ENCODE results near the gene BARHL2. TPM values are rescaled to one million over a fixed set of nuclear protein-coding genes. Genes with fewer than 3 reads are reported as not detected.

The BARHL2 gene
- not detected for total RNA-seq

GRCh38 chr1:90716552-90717355 is at the start of gene BARHL2:
Gene BARHL2 (minus strand): TSS chr1:90717302. CDS start chr1:90717195, 107 bp downstream.
- Histone ChIP-seq H3K9me3 (peaks cover 0 to 4% (median 0%) of the 10 kb centered on the region in 3 donors), H3K4me1 (peaks cover 6 to 51% (median 20%) of the 10 kb centered on the region in 3 donors), H3K4me3 (peak within 1 kb of the TSS in 3 of 4 donors; percentile 20 to 56 (median 43)), H3K36me3 (no peaks in the 10 kb centered on the region), H3K27ac (no peak within 1 kb of the TSS), H3K27me3 (peaks cover 16 to 100% (median 73%) of the 10 kb centered on the region in 4 donors)
- DNase-seq: no peak
- intact Hi-C loops (cut with DNase I): no loop called here
- TF ChIP-seq POLR2A (IDR thresholded peaks at IDR 0.05) (no peak), CTCF (IDR thresholded peaks at IDR 0.05) (no peak)
- WGBS, 2 donors: 8 to 13% methylated on average over 17 to 28 of the region's 58 CpGs

GRCh38 chr1:90763930-90764329 is 46.8 kb upstream of the BARHL2 start:
- peaks cover 0 to 22% (median 0%) of the 10 kb centered on the region in 4 donors for H3K27me3 ChIP-seq
- H3K36me3 ChIP-seq: no peaks in the 10 kb centered on the region
- TF ChIP-seq CTCF (IDR thresholded peaks at IDR 0.05) (no peak), POLR2A (IDR thresholded peaks at IDR 0.05) (no peak)
- intact Hi-C loops (cut with DNase I): no loop called here
- 77 to 81% methylated on average over 6 of the region's 6 CpGs for WGBS, 2 donors
- H3K4me1 ChIP-seq: no peaks in the 10 kb centered on the region
- DNase-seq: no peak
- H3K4me3 ChIP-seq: no peak overlapping the region
- H3K27ac ChIP-seq: no peak overlapping the region
- no peaks in the 10 kb centered on the region for H3K9me3 ChIP-seq

GRCh38 chr1:90763506-90763905 is 46.4 kb upstream of the BARHL2 start:
- peaks cover 0 to 27% (median 0%) of the 10 kb centered on the region in 4 donors for H3K27me3 ChIP-seq
- intact Hi-C loops (cut with DNase I): no loop called here
- DNase-seq: no peak
- no peak overlapping the region for H3K4me3 ChIP-seq
- 65 to 70% methylated on average over 3 of the region's 3 CpGs for WGBS, 2 donors
- no peaks in the 10 kb centered on the region for H3K4me1 ChIP-seq
- H3K36me3 ChIP-seq: no peaks in the 10 kb centered on the region
- H3K27ac ChIP-seq: no peak overlapping the region
- TF ChIP-seq POLR2A (IDR thresholded peaks at IDR 0.05): no peak
- no peak for TF ChIP-seq CTCF (IDR thresholded peaks at IDR 0.05)
- H3K9me3 ChIP-seq: no peaks in the 10 kb centered on the region

- no peaks in the 10 kb centered on the region for H3K9me3 ChIP-seq
- TF ChIP-seq POLR2A (IDR thresholded peaks at IDR 0.05) (no peak), CTCF (IDR thresholded peaks at IDR 0.05) (no peak)
- DNase-seq: no peak
- H3K27ac ChIP-seq: no peak overlapping the region
- H3K4me3 ChIP-seq: no peak overlapping the region
- intact Hi-C loops (cut with DNase I): no loop called here
- no peaks in the 10 kb centered on the region for H3K36me3 ChIP-seq
- H3K27me3 ChIP-seq: peaks cover 0 to 27% (median 0%) of the 10 kb centered on the region in 4 donors
- no peaks in the 10 kb centered on the region for H3K4me1 ChIP-seq
- 31 to 38% methylated on average over 11 to 12 of the region's 12 CpGs for WGBS, 2 donors
Measured at GRCh38 chr1:90761781-90762589, 44.9 kb upstream of the BARHL2 start.

GRCh38 chr1:90761156-90761555 is 44.1 kb upstream of the BARHL2 start:
- H3K4me3 ChIP-seq: no peak overlapping the region
- peaks cover 0 to 27% (median 0%) of the 10 kb centered on the region in 4 donors for H3K27me3 ChIP-seq
- WGBS, 2 donors: 72 to 78% methylated on average over 4 to 5 of the region's 7 CpGs
- intact Hi-C loops (cut with DNase I): no loop called here
- no peak for DNase-seq
- H3K36me3 ChIP-seq: no peaks in the 10 kb centered on the region
- TF ChIP-seq CTCF (IDR thresholded peaks at IDR 0.05) (no peak), POLR2A (IDR thresholded peaks at IDR 0.05) (no peak)
- H3K4me1 ChIP-seq: no peaks in the 10 kb centered on the region
- no peaks in the 10 kb centered on the region for H3K9me3 ChIP-seq
- H3K27ac ChIP-seq: no peak overlapping the region
